ENCODE measurements around the gene CEP57. TPM values are rescaled to one million over a fixed set of nuclear protein-coding genes. Genes with fewer than 3 reads are reported as not detected.

CEP57 gene
- total and polyA plus RNA-seq, 2 of the 13 experiments (the other 11 are each of a cell fraction or from before 2014, with no cell fraction given), result 34.3 to 59.4 TPM

GRCh38 chr11:95790123-95790932 lies at the start of gene CEP57 (continued):
- TF ChIP-seq MAX (IDR thresholded peaks at IDR 0.05), result peak; percentile 17; the same call in 1 of the 2 replicates
- no peak for TF ChIP-seq HNRNPL (IDR thresholded peaks at IDR 0.05; ENCODE audit: low read depth, low read length)
- no peak for TF ChIP-seq GTF2F1 (IDR thresholded peaks at IDR 0.05; ENCODE audit: low read length)
- TF ChIP-seq ARNTL (CRISPR knock-in tag; IDR thresholded peaks at IDR 0.05), result peak; percentile 25; the same call in 1 of the 2 replicates
- no peak for TF ChIP-seq TFAP4 (IDR thresholded peaks at IDR 0.05; ENCODE audit: borderline replicate concordance, low read depth)
- TF ChIP-seq ATF4 (CRISPR knock-in tag; IDR thresholded peaks at IDR 0.05), result peak in 1 of 2 experiments; percentile 69; a peak in 2 of 4 replicates
- TF ChIP-seq BCLAF1 (IDR thresholded peaks at IDR 0.05), result no peak
- TF ChIP-seq ZBTB20 (CRISPR knock-in tag; IDR thresholded peaks at IDR 0.05; ENCODE audit: borderline replicate concordance, low read depth), result 0 out of 2 replicates have a peak, but pooled peaks have one; percentile 49
- TF ChIP-seq HDAC1 (CRISPR knock-in tag; IDR thresholded peaks at IDR 0.05), result peak; percentile 15
- TF ChIP-seq FOXM1 (CRISPR knock-in tag; IDR thresholded peaks at IDR 0.05), result no peak
- no peak for TF ChIP-seq NR3C1 (CRISPR knock-in tag; IDR thresholded peaks at IDR 0.05)
- peak; percentile 5; the same call in 1 of the 2 replicates for TF ChIP-seq RAD21 (CRISPR knock-in tag; IDR thresholded peaks at IDR 0.05)
- no peak for TF ChIP-seq ZNF597 (CRISPR knock-in tag; IDR thresholded peaks at IDR 0.05)
- TF ChIP-seq NR2F2 (IDR thresholded peaks at IDR 0.05; ENCODE audit: borderline replicate concordance, low read depth), result 0 out of 2 replicates have a peak, but pooled peaks have one; percentile 5
- no peak for TF ChIP-seq BORCS8-MEF2B (CRISPR knock-in tag; IDR thresholded peaks at IDR 0.05)
- peak; percentile 22; the same call in 1 of the 2 replicates for TF ChIP-seq HES4 (CRISPR knock-in tag; IDR thresholded peaks at IDR 0.05; ENCODE audit: borderline replicate concordance)
- 0 out of 2 replicates have a peak, but pooled peaks have one; percentile 21 for TF ChIP-seq ZNF816 (CRISPR knock-in tag; IDR thresholded peaks at IDR 0.05; ENCODE audit: borderline replicate concordance)
- TF ChIP-seq KLF12 (CRISPR knock-in tag; IDR thresholded peaks at IDR 0.05; ENCODE audit: borderline replicate concordance), result no peak; the same call in 1 of the 2 replicates
- TF ChIP-seq ZNF367 (CRISPR knock-in tag; IDR thresholded peaks at IDR 0.05; ENCODE audit: borderline replicate concordance), result no peak
- peak; percentile 9; the same call in 1 of the 2 replicates for TF ChIP-seq RXRA (CRISPR knock-in tag; IDR thresholded peaks at IDR 0.05)
- 0 out of 2 replicates have a peak, but pooled peaks have one; percentile 36 for TF ChIP-seq NFIB (CRISPR knock-in tag; IDR thresholded peaks at IDR 0.05; ENCODE audit: borderline replicate concordance)
